ENCODE results near the gene NTM. TPM values are rescaled to one million over a fixed set of nuclear protein-coding genes. Genes with fewer than 3 reads are reported as not detected.
A peak's percentile ranks its signal among the peaks of the same experiment; 100 is the strongest.
"Not testable (repeated sequence)": the region's sequence is repeated elsewhere in the genome, so short reads cannot be mapped to it uniquely, and the experiment has no call there.

NTM gene
- polyA plus RNA-seq, 5 donors = 14.0 to 30.1 (median 23.9) TPM

DNA sequence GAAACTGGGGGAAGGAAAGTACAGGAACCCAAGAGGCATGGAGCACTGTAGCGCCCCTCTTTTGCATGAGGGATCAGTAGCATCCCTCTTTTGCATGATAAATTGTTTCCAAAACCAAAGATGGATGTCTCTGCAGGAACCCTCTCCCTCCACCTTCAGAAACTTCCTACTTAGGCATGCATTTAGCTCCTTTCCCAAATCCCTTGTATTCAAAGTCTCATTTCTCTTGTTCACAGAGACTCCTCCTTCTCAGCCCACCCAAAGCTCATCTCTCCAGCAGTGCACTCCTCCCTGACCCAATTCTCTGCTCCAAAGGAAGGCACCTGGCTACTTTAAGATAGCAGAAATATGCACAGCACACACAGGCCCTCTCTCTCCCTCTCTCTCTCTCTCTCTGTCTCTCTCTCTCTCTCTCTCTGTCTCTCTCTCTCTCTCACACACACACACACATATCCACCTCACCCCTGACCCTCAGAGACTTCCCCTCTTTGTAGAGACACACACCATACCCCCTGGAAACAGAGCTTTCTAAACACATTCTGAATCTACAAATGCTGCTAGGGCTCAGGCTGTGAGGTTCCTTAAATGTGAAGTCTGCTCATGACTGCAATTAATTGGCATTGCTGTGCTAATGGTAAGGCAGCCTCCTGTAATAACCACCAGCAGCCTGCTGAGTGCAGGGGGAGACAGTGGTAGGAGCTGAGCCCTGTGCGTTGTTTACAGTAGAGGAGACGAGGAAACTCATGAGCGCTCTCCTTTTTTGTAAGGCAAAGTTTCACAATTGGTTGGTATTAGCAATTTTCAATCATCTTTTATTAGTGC is 519.6 kb downstream of the NTM start:
- no peak for DNase-seq

DNA sequence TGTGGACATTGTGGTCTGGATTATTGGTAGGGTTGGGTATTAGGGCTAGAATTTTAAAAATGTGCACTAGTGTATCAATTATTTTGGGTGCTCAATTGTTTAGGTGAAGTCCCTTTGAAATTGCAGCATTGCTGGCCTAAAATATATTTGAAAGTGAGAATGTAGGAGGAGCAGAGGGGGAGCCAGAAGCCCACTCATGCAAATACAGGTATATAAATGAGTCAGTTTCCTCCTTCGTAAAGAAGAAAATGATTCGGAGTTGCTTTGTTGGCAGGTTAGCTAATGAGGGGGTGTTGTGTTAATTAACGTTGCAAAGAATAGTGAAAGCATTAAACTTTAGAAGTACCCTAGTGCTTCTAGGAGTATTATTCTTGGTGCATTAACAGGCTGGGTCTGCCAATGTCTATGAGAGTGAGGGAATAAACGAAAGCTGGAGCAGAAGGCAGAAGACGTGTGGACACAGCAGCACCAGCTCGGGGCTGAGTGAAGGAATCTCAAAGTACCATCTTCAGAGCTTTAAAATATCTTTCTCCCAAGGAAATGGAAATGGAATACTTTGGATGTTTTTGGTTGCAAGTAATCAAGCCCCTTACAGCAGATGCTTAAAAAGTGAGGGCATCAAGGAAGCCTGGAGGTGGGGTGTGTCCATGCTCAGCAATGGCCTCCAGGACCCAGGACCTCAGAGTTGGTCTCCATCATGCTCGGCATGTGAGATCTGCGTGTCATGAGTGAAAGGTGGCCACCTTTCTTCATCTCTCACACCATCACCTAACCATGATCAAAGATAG is 522.9 kb downstream of the NTM start:
- DNase-seq = no peak

DNA sequence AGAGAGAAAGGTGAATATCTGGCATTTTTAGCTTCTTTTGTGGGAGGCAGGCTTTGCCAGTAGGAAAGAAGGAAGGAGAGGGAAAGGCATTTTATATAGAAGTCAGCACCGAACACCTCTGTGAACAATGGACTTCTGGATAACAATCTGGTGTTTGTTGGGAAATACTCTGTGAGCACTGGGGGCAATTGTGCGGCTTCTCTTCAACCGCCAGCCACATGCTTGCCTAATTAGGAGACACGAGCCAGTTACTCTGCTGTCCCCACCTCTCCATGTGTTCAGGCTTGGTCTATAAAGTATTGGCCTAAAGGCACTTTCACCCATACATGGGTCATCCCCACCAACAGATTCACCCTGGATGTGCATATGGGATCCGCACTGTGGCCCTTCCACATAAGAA is 523.6 kb downstream of the NTM start:
- no peak for DNase-seq

DNA sequence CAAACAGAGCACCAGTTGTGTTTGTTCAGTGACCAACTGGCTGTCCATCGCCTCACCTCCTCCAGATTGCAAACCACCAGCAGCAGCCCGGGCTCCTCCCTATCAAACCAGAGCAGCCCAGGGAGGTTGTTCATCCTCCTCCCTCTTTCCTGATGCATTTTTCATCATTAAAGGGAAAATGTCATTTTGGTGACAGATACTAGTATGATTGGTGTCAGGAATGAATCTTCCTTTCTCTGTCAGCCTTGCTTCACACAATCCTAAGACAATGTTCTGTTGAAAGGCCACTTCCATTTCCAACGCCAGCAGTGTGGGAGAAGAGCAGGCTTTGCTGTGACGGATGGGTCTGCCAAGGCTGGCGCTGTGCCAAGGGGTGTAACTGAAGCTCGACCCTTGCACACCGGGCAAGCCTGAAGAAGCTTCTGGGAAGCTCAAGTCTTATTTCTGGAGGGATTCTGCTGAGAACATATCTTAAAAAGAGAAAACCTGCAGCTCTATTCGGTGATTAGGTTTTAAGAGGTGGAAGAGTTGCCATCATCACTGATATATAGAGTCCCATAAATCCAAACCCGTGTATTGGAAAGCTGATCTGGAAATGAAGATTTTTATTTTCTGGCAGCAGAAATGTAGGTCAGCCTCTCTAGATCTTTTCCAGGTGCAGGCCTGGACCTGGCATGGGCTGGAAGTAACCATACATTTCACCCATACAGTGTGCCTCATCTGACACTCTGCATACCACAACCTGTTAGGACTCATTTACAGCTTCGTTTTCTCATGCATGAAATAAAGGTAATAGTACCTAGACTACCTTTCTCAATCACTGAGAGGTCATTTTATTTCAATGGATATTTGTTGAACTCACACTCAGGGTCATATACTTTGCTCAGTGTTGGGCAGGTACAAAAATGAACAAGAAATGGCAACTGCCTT is 524.5 kb downstream of the NTM start:
- no peak for DNase-seq

DNA sequence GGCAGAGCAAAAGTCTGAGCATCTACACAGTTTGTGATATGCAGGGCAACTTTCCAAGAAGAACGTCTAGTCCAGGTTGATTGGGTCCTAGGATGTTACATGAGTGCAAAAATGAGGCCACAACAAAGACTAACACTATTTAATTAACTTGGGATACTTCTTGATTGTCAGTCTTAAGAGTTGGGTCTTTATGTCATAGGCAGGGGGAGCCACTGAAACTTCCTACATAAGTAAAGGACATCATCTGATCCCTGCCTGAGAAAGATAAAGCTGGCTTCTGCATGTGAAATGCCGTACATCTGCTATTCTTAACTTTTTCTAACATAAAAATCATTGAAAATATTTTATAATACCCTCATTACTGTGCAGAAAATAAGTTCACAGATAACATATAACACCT is 525.5 kb downstream of the NTM start:
- no peak for DNase-seq

DNA sequence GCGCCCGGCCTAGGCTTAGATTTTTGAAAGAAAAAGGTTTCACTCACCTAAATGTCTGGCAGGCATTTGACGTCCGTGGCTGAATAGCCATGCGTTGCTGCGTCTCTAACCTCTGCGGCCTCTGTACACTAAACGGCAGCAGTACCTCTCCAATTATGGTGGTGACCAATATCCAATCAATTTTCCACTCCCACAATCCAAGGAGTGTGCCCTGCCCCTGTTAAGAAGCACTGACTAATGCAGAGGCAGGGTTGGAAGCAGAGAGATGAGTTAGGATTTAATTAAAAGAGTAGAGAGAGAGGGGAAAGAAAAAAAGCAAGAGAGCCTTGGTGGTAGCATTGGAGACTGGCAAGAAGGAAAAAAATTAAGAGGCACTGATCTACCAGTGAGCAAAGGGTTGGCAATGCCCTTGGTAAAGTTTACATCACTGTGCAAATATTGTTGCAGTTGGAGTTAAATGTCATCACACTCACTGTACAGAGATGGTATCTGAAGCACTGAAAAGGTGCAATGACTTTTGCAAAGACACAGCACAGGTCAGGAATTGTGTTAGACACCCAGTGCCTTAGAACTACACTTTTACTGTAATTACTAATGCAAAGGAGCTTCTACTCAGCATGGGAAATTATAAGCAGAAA is 526.7 kb downstream of the NTM start:
- no peak for DNase-seq

DNA sequence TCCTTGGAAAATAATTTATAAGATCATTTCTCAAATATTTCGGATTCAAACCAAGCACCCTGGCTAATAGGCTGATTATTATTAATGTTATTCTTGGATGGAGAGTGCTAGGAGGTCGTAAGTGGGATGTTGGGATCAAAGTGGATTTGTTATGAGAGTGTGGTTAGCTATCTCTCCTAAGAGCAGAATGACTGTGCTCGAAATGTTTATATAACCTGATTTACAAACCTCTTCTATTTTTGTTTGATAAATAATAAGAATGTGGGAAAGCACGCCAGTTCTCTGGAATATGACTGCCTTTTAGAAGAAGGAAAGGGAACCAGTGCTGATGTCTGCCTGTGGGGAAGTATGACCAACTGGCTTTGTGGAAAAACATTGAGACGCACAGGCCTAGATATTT is 527.5 kb downstream of the NTM start:
- no peak for DNase-seq

DNA sequence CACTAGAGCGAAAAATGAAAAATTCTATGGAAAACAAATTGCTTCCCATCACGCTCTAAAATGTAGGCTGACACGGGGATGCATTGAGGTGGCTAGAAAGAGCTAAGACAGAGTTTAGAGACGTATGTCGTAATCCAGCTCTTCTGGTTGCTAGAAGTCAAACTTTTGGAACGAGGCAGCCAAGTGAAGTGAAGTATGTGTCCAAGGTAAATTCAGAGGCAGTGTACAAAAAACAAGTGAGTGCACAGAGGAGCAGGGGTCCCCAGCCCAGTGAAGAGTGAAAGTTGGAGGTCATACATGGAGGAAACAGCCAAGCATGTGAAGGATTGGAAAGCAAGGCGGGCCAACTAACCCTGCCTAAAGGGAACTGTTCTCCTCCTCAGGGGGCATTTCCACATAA is 528.5 kb downstream of the NTM start:
- no peak for DNase-seq

DNA sequence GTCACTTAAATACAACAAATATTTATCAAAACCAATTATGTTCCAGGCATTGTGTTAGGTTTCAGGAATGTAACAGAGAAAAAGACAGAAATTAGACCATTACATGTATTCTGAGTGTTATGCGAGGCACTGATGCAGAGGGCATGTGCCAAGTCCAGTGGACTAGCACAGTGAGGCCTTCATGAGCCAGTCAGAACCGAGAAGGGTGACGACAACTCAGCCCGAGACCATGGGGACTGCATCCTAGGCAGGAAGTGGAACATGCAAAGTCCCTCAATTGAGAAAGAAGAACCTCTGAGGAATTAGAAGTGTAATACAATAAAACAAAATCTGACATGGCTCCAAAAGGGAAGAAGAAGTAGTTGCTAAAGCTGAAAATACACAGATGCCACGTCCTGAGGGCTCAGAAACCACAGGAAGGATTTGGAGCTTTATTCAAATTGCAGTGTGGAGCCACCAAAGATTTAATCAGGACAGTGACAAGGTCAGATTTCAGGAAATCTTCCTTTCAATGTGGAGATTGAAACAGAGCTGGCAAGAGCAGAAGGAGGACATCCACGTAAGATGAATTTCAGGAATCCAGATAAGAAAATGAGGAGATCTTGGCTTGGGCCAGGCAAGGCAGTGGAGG is 529.6 kb downstream of the NTM start:
- no peak for DNase-seq

DNA sequence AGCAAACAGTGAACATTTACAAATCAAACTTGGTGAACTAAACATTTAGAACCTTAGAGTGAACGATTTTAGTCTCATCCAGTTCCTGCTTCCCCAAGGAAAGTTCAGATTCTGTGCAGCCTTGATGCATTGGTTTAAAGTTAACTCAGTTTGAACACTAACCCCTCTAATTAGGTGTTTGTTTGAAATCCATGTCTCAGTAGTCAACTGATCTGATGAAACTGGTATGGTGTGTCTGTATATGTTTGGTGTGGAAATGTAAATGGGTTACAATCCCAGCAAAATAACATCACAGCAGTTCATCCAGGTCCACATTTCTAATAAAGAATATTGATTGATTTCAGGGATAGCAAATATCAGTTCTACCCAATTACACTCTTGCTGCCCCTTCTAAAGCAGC is 532.0 kb downstream of the NTM start:
- peak; percentile 60 to 64 for DNase-seq

DNA sequence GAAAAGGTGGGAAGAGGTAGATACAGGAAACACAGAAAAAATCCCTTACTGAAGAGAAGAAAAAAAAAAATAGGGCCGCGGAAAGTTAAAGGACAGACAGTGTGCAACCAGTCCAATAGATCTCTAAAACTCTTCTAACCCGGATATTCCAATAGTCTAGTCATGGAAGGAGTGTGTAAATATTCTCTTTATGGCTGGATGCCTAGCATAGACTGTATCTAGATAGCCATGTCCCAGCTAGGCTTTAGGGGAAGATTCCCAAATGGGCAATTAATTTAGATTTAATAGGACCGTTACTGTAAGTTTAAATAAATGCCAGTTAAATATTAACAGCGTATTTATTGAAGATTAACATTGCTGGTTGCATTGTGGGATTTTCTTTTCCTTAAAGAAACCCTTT is 532.7 kb downstream of the NTM start:
- no peak for DNase-seq

DNA sequence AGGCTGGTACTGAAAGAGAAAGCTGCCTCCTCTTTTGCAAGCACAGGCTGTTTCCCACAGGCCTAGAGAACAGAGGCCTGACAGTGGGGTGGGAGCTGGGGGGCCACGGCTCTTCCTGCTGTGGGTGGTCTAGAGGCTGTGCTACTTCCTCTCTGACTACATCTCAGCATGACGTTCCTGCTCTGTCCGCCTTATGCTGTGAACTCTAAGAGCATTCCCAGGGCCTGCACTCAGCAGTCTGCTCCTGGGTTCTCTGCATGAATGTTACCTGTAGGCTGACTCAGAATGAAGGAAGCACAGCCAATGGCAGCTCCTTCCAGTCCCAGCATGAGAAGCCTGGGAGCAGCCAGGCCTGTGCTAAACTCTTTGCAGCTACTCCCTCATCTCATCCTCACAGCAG is 534.3 kb downstream of the NTM start:
- no peak for DNase-seq

DNA sequence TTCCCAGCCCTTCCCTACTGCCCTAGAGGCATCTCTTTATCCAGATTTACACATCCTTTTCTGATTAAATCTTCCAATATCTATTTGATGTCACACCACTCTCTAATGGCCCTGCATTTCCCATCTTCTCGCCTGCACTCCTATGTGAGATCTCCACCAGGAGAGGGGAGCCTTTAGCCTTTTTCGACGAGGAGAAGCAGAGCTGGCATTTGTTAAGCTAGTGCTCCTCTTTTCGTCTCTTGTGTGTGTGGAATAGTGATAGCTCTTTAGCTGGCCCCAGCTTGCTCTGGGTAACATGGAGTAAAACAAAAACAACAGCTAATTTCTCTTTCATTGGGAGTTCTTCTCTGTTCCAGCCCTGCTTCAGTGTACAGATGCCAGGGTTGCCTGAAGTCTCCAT is 536.5 kb downstream of the NTM start:
- no peak for DNase-seq

DNA sequence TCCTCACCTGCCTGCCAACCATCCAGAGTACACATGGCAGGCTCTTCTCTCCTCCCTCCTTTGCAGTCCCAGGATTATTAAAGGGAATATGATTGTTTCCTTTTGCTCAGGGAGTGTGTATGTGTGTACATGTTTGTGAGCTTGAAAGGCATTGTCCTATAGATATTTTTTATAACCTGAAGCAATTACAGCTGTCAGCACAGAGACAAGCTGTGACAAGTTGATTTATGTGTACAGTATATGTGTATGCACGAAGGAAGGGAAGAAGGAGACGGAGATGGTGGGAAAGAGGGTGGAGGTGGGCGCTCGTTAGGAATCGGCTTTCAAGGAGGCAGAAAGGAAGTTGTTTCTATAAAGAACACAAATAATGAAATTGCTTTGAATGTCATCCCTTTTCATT is 537.0 kb downstream of the NTM start:
- DNase-seq = no peak

DNA sequence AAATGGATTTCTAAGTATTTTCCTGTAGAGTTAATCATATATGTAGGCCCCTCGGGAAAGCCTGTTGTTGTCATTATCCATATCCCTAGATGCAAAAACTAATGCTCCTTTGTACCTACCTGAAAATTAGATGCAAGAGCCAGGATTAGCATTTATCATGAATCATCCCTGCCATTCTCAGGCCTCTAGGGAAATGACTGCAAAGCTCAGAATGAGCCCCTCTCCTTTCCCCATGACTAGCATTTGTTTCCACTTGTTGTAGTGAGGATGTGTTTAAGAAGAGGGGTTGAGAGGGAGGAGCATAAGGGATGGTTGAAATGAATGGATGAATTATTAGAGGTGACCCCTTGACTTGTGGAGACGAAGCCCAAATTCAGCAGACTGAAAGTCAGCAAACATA is 537.9 kb downstream of the NTM start:
- no peak for DNase-seq

DNA sequence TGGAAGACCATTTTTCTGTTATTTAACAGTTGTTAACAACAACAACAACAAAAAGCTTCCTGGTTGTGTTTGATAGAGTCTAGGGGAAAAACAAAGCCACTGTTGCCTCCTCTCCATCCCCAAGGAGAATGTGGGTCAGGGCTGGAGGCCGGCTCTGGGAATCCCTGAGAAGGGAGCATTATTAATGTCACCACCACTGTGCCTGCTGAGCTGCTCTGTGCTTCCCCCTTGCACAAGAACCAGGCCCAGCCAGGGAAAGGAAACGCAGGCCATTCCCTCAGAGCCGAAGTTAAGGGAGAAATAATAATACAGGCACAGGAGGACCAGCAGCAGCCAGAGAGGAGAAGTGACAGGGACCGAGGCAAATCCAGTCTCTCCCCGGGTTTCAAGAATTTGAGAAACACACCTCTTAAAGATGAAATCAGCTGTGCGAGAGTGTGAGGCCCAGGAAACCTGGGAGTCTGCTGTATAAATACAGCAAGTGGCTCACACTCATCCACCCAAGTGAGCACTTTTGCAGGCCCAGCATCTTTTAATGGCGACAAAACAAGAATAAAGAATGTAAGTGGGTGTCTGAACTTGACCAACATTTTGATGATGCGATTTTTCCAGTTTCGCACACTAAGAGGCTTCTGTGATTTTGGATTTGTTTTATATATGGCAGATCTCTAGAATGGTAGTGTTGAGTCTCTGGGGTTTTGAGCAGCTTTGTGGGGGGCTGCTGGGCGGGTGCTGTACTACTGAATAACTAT is 539.2 kb downstream of the NTM start:
- no peak for DNase-seq

DNA sequence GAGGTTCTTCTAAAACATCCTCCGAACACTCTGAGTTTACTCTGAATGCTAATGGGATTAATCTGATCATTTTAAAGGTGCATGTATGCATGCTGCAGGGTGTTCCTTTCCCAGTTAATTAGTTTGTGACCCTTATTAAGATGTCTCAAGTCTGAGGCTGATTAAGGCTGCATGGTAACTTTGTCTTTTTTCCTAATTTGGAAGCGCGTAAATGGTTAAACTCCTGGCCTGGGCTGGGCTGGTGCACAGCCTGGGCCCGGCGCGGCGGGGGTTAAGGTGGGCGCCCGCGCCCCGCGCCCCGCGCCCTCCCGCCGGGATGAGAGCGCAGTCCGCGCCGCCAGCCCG is 539.7 kb downstream of the NTM start:
- no peak for DNase-seq

DNA sequence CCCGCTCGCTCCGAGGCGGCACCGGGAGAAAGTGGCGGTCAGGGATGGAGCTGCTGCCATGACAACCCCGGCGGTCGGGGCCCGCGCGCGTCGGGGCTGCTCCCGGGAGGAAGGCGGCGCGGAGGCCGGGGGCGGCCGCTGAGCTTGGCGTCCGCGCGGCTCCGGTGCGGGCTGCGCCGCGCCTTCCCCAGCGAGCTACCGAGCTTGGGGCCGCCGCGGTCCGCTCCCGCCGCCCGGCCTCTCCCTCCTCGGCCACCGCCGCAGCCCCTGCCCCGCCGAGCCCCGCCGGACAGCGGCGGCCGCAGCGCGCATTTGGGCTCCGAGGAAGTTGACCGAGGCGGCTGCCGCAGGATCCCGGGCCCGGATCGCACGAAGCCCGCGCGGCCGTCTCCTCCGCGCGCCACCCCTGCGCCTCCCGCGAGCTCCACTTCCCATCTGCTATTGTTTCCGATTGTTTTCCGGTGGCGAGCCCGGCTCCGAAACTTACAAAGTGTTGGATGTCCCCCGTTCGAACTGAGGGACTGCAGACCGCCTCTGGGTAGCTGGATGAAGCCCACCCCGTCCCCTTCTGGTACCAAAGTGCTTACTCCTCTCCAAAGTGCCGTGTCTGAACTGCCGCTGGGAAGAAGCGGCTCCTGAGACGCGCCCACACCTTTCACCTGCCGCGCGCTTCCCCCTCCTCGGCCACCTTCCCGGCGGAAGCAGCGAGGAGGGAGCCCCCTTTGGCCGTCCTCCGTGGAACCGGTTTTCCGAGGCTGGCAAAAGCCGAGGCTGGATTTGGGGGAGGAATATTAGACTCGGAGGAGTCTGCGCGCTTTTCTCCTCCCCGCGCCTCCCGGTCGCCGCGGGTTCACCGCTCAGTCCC is 540.3 kb downstream of the NTM start:
- DNase-seq = no peak

DNA sequence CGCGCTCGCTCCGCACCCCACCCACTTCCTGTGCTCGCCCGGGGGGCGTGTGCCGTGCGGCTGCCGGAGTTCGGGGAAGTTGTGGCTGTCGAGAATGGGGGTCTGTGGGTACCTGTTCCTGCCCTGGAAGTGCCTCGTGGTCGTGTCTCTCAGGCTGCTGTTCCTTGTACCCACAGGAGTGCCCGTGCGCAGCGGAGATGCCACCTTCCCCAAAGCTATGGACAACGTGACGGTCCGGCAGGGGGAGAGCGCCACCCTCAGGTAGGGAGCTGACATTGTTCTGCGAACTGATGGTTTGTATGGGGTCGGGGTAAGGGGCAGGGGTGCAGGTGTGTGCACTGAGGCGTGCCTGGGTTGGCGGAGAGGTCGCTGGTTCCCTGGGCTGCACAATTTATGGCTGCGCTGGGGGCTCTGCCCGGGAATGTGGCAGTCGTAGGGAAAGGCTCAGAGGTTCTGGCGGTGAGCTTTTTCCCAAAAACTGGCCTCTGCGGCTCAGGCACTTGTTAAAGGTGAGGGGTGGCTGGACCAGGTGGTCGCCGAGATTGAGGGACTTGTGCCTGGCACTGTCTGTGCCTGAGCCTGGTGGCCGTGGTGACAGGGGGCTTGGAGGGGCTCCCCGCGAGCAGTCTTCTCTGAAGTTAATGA is 541.1 kb downstream of the NTM start:
- not testable (repeated sequence) for DNase-seq

All from right lung (tissue), 5 donors.